ENCODE results near the gene SGTB. TPM values are rescaled to one million over a fixed set of nuclear protein-coding genes. Genes with fewer than 3 reads are reported as not detected.

The SGTB gene
- polyA plus RNA-seq, 4 donors = 0.81 to 2.2 (median 2.1) TPM; not detected in 1

Other genes starting within 250 kb of the SGTB start
- gene ADAMTS6, start 240.2 kb downstream of the SGTB start, polyA plus RNA-seq = 1 to 10 TPM in 1 of 4 donors, under 1 TPM in 1, not detected in 2; 0.28 to 1.5 TPM
- 10 to 100 TPM in 2 of 4 donors, 1 to 10 TPM in 2; 2.7 to 20.0 (median 8.2) TPM for gene CENPK, start 158.9 kb downstream of the SGTB start, polyA plus RNA-seq
- gene PPWD1, start 158.8 kb downstream of the SGTB start, polyA plus RNA-seq = 10 to 100 TPM; 16.2 to 69.3 (median 18.3) TPM
- 10 to 100 TPM in 1 of 4 donors, 1 to 10 TPM in 3; 2.7 to 11.5 (median 3.3) TPM for gene TRIM23, start 97.8 kb downstream of the SGTB start, polyA plus RNA-seq
- gene SHLD3, start 97.1 kb downstream of the SGTB start, polyA plus RNA-seq = 1 to 10 TPM; 2.7 to 6.3 (median 4.4) TPM
- 10 to 100 TPM; 14.4 to 20.1 (median 18.3) TPM for gene TRAPPC13, start 97.1 kb downstream of the SGTB start, polyA plus RNA-seq
- 10 to 100 TPM in 2 of 4 donors, 1 to 10 TPM in 2; 2.2 to 11.7 (median 7.6) TPM for gene NLN, start 96 bp upstream of the SGTB start, polyA plus RNA-seq
- gene ERBIN, start 204.5 kb upstream of the SGTB start, polyA plus RNA-seq = 100 to 1,000 TPM in 1 of 4 donors, 10 to 100 TPM in 3; 17.5 to 177 (median 40.3) TPM

Measured in small intestine (tissue), 4 donors.